Effector memory CD4-positive, alpha-beta T cell (primary cell): Measurements from ENCODE around the gene KRT1.

Experiments
- DNase-seq, 3 donors: peaks; one replicate each; pipeline ENCODE4 v3.0.0-alpha.2; 2020
- H3K27ac ChIP-seq: 2 replicates; pipeline ENCODE4 v1.7.0; 2013; ENCODE audit warnings: mild to moderate bottlenecking, low read length, moderate library complexity; ENCODE audit not compliant: insufficient read depth, poor library complexity, severe bottlenecking
- H3K27me3 ChIP-seq: replicated peaks from 2 replicates; pipeline ENCODE4 v1.7.0; 2013; ENCODE audit warnings: mild to moderate bottlenecking, low read length; ENCODE audit not compliant: insufficient read depth, control insufficient read depth, poor library complexity, severe bottlenecking
- H3K36me3 ChIP-seq: 2 replicates; pipeline ENCODE4 v1.7.0; 2013; ENCODE audit warnings: mild to moderate bottlenecking, low read length, moderate library complexity; ENCODE audit not compliant: control insufficient read depth, insufficient read depth
- H3K4me1 ChIP-seq: 2 replicates; pipeline ENCODE4 v1.7.0; 2013; ENCODE audit warnings: low read length, mild to moderate bottlenecking; ENCODE audit not compliant: control insufficient read depth, insufficient read depth, poor library complexity, severe bottlenecking
- H3K4me3 ChIP-seq: 2 replicates; pipeline ENCODE4 v1.7.0; 2013; ENCODE audit warnings: low read length, low read depth, mild to moderate bottlenecking; ENCODE audit not compliant: insufficient read depth, poor library complexity, severe bottlenecking
- H3K9me3 ChIP-seq: 2 replicates; pipeline ENCODE4 v1.7.0; 2013; ENCODE audit warnings: mild to moderate bottlenecking, low read length, moderate library complexity; ENCODE audit not compliant: control insufficient read depth

The KRT1 gene

DNA sequence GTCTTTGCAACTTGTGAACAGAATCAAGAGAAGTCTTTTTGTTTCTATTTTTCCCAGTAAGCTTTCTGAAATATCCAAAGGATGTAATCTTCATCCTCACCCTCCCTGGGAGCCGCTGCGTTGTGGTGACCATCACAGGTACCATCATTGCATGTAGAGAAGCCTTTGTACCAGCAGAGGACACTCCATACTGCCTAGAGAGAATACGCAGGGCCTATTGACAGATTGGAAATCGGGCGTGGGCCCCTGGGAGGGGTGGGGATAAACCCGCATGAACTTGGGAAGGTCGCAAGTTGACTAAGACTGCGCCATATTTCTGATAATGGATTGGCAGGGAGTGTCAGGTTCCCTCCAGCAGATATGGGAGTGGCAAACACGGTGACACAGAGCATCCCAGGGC lies 12.7 kb downstream of the KRT1 start:
- no peak for DNase-seq
- Histone ChIP-seq H3K4me3 (no peak overlapping the region), H3K27me3 (no peaks in the 10 kb centered on the region), H3K27ac (no peak overlapping the region), H3K9me3 (no peaks in the 10 kb centered on the region), H3K36me3 (no peaks in the 10 kb centered on the region), H3K4me1 (no peaks in the 10 kb centered on the region)

DNA sequence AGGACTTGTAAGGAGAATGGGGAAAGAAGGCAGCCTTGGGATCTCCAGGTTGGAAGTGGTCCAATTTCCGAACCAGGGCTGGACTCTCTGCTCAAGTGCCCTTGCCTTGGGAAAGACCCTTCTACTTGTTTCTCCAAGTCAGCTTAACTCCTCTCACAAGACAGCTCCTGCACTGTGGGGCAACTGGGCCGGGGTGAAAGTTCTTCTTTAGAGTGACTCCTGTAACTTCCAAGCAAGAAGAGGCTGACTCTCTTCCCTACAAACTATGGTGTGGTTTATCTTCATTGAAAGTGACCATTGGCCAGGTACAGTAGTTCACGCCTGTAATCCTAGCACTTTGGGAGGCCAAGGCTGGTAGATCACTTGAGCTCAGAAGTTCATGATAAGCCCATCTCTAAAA lies 13.7 kb downstream of the KRT1 start:
- Histone ChIP-seq H3K36me3 (no peaks in the 10 kb centered on the region), H3K27ac (no peak overlapping the region), H3K4me1 (no peaks in the 10 kb centered on the region), H3K4me3 (no peak overlapping the region), H3K27me3 (no peaks in the 10 kb centered on the region), H3K9me3 (no peaks in the 10 kb centered on the region)
- no peak for DNase-seq

DNA sequence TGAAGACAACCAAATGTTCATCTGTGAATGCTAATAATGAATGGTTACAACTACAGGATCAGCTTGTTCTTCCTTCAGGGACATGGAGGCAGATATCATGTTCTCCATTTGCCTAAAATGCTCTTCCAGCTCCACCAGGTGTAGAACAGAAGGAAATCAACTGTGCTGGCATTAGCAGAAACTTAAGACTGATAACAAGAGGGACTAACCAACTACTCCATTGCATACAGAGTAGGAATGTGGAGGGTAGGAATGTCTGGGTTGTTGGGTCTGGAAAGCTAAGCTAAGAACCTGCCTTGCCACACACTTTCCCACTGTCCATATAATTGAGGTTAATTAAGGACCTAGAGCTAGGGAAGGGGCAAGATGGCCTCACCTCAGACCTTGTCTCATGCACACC lies 16.8 kb downstream of the KRT1 start:
- no peak for DNase-seq
- no peaks in the 10 kb centered on the region for H3K9me3 ChIP-seq
- no peak overlapping the region for H3K27ac ChIP-seq
- H3K4me3 ChIP-seq = no peak overlapping the region
- no peaks in the 10 kb centered on the region for H3K36me3 ChIP-seq
- H3K27me3 ChIP-seq = no peaks in the 10 kb centered on the region
- H3K4me1 ChIP-seq = no peaks in the 10 kb centered on the region

DNA sequence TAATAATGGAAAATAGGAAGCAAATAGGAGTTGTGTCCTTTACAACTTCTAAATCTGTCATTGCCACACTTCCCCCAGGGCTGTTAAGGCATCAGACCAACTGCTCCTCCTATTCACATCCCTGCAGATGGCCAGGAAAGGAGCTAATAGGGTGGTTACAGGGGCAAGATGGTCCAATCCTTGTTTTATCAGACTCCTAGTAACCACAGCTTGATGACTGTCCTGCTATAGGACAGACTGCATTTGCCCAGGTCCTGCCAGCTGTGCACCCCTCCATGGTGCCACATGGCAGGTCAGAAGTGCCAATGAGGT lies 17.3 kb downstream of the KRT1 start:
- H3K36me3 ChIP-seq = no peaks in the 10 kb centered on the region
- no peak for DNase-seq
- H3K9me3 ChIP-seq = no peaks in the 10 kb centered on the region
- H3K27ac ChIP-seq = no peak overlapping the region
- no peaks in the 10 kb centered on the region for H3K27me3 ChIP-seq
- H3K4me3 ChIP-seq = no peak overlapping the region
- no peaks in the 10 kb centered on the region for H3K4me1 ChIP-seq

DNA sequence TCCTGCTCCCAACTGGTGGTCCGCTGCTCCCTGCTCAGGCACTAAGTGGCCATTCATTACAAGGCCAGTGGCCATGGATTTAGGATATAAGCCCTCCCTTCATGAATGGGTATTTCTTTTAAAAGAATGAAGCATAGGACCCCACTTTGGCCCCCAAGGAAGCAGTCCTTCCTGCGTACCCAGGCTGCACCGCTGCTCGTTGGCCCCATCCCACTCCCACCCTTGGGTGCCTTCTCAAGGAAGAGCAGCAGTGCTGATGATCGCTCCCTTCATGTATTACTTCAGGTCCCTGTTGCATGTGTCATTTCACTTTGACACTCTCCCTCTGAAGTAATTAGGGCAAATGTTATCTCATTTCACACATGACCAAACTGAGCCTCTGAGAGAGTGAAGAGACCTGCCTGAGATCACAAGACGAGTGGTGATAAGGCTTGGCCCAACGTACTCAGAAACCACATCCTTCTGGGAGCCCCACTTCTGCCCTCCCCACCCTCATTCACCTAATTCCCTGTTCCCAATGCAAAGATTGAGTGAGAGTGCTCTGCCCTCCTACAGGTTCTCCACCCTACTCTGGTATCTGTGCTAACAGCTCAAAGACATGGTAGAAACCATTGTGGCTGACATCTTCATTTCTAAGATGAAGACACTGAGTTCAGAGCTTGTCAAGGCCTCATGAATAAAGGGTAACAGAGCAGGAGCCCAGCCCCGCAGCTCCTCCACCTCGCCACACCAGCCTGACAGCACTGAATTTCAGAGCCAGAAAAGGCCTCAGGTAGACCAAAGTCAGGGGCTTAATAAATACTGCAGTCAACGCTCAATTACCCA lies 17.9 kb downstream of the KRT1 start:
- DNase-seq = no peak
- Histone ChIP-seq H3K9me3 (no peaks in the 10 kb centered on the region), H3K4me3 (no peak overlapping the region), H3K4me1 (no peaks in the 10 kb centered on the region), H3K27ac (no peak overlapping the region), H3K27me3 (no peaks in the 10 kb centered on the region), H3K36me3 (no peaks in the 10 kb centered on the region)

DNA sequence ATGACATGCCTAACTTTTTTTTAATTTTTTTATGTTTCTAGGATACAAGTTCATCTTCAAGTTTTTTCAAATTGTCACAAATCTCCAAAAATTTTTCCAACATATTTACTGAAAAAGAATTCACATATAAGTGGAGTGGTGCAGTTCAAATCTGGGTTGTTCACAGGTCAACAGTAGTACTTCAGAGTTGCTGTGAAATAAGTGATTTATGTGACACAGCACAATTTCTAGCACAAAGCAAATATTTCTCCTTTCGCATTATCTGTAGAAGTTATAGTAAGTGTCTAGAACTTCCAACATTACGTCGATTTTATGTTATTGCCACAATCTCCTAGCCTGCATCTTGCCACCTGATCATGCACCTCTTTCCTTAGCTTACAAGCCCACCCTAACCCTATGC lies 18.5 kb downstream of the KRT1 start:
- Histone ChIP-seq H3K4me1 (no peaks in the 10 kb centered on the region), H3K4me3 (no peak overlapping the region), H3K36me3 (no peaks in the 10 kb centered on the region), H3K27me3 (no peaks in the 10 kb centered on the region), H3K27ac (no peak overlapping the region), H3K9me3 (no peaks in the 10 kb centered on the region)
- DNase-seq = no peak

DNA sequence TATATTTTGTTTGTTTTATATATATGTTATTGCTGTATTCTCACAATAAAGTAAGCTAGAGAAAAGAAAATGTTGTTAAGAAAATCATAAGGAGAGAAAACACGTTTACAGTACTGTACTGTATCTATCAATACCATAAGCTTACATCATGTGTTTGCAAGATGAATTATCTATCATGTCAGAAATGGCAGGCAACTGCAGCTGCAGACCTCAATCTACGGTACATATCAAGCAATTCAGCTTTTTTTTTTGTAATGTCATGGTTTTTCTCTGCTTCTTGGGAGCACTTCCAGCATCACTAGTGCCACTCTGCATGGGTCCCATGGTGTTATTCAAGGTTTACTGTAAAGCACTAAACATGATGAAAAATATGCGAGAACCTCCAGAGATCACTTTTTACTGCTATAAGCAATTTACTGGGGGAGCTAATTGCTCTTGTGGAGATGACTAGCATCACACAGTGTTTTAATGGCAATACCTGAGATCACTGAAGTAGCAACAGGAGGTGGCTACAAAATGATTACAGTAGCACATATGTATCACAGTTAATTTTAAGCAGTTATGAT lies 19.2 kb downstream of the KRT1 start:
- H3K4me1 ChIP-seq = no peaks in the 10 kb centered on the region
- no peak overlapping the region for H3K27ac ChIP-seq
- no peaks in the 10 kb centered on the region for H3K36me3 ChIP-seq
- no peaks in the 10 kb centered on the region for H3K27me3 ChIP-seq
- DNase-seq = no peak
- no peaks in the 10 kb centered on the region for H3K9me3 ChIP-seq
- H3K4me3 ChIP-seq = no peak overlapping the region

DNA sequence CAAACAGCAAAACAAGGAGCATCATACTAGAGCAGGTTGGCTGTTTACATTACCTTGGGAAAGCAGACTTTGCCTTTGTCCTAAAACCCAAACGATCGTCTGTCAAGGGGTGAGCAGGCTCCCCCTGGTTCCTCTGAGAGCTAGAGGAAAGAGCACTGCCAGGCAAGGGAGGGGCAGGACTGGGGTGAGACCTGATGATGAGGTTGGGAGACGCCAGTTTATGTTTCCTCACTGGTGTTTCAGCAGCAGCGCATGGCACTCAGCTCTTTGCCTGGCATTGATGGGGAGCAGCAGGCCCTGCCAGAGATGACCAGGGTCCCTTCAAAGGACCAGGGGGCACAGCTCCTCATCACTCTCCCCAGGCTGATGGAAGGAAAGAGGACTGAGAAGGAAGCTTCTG lies 20.3 kb downstream of the KRT1 start:
- Histone ChIP-seq H3K9me3 (no peaks in the 10 kb centered on the region), H3K36me3 (no peaks in the 10 kb centered on the region), H3K4me3 (no peak overlapping the region), H3K27ac (no peak overlapping the region), H3K4me1 (no peaks in the 10 kb centered on the region), H3K27me3 (no peaks in the 10 kb centered on the region)
- DNase-seq = no peak

DNA sequence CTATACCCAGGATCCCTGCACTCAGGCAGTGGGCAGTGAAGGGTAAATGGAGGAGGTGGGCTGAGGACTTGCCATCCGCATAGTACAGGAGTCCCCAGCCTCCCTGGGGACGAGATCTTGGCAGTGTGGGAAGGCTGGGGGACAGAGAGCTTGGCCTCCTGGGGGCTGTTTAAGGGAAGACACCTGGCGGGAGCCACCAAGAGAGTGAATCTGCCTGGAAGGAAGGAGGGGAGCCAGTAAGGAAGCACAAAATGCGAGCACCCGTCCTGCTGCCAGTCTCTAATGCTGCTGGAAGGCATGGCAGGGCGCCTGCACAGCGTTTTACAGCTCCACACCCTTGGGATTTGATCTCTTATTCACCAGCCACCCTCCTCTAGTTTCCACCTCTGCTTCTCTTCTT lies 20.8 kb downstream of the KRT1 start:
- Histone ChIP-seq H3K4me3 (no peak overlapping the region), H3K36me3 (no peaks in the 10 kb centered on the region), H3K27ac (no peak overlapping the region), H3K4me1 (no peaks in the 10 kb centered on the region), H3K9me3 (no peaks in the 10 kb centered on the region), H3K27me3 (no peaks in the 10 kb centered on the region)
- no peak for DNase-seq

DNA sequence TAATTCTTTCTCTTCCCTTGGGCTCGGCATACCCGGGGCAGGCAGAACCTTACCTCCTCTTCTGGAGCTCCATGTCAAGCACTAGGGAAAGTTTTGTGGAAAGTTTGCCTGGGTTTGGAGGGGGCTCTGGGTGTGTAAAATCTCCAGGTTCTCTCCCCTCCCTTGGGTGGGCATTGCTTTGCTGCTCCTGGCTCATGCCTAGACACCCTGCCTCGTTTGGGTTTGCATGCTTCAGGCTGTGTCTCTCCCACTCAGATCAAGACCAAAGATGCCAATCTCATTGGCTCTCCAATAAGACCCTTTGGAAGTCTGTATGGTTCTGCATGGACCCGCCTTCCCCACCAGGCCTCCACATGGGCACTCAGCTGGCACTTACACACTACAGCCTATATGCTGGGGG lies 22.0 kb downstream of the KRT1 start:
- H3K4me1 ChIP-seq = no peaks in the 10 kb centered on the region
- no peak for DNase-seq
- no peaks in the 10 kb centered on the region for H3K36me3 ChIP-seq
- H3K27ac ChIP-seq = no peak overlapping the region
- no peak overlapping the region for H3K4me3 ChIP-seq
- H3K27me3 ChIP-seq = no peaks in the 10 kb centered on the region
- H3K9me3 ChIP-seq = no peaks in the 10 kb centered on the region
